DMS114 treated with DMSO at 0.1 percent for 48 hours (cell line): ENCODE measurements around the gene OVOL3.

Experiments used
- DNase-seq: peaks from one replicate; lab custom pipeline; 2025; ENCODE audit not compliant: unreplicated experiment; lab: John Stamatoyannopoulos, UW

The OVOL3 gene

DNA sequence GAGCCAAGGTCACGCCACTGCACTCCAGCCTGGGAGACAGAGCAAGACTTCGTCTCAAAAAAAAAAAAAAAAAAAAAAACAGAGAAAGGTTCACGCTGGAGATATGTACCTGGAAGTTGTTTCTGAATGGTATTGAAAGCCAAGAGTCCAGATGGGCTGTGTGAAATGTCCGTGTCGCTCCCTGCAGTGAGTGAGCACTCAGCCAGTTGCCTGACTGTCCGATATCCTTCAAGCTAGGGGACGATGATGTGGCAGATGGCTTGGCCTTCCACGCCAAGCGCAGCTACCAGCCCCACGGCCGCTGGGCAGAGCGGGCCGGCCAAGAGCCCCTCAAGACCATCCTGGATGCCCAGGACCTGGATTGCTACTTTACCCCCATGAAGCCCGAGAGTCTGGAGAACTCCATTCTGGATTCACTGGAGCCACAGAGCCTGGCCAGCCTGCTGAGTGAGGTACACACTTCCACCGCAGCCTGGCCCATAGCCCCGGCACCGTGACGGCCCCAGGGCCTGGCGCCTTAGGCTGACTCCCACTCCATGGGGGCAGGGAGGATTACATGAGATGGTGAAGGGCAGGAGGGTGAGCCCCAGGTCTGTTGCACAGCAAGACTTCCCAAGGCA lies 11.7 kb upstream of the OVOL3 start:
- DNase-seq = no peak

DNA sequence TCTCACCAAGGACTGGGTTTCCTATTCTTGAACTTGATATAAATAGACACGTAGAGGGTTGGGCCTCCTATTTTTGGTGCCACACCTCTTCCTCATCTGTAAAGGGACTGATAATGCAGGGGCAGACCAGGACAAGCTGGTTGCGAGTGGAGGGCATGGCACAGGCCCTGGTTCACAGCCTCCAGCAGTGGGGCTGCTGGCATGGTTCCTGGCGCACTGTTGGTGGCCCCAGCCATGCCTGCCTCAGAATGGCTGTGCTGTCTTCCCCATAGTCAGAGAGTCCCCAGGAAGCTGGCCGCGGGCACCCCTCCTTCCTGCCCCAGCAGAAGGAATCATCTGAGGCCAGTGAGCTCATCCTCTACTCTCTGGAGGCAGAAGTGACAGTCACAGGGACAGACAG lies 10.5 kb upstream of the OVOL3 start:
- DNase-seq = no peak

DNA sequence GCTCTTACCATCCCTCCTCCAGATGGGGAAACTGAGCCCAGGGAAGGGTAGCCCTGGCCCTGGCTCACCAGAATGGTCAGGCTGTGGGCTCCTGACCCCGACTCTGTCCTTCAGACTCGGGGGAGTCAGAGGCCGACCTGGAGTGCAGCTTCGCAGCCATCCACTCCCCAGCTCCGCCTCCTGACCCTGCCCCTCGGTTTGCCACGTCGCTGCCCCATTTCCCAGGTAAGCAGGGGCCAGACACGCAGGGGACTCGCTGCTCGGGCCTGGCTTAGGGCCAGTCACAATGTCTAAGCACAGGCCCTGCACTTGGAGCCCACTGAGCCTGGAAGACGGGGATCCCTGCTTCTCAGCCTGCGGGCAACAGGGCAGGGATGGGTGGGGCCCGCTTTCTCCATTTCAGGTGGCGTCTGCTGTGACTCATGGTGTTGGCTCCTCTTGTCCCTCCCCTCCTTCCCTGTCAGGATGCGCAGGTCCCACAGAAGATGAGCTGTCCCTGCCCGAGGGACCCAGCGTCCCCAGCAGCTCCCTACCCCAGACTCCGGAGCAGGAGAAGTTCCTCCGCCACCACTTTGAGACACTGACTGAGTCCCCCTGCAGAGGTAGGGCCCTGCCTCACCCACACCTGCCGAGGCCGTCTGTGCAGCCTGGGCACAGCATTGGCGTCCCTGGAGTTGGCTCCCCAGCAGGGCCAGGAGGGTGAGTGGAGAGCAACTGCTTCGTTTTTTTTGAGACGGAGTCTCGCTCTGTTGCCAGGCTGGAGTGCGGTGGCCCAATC lies 9.2 kb upstream of the OVOL3 start:
- no peak for DNase-seq

DNA sequence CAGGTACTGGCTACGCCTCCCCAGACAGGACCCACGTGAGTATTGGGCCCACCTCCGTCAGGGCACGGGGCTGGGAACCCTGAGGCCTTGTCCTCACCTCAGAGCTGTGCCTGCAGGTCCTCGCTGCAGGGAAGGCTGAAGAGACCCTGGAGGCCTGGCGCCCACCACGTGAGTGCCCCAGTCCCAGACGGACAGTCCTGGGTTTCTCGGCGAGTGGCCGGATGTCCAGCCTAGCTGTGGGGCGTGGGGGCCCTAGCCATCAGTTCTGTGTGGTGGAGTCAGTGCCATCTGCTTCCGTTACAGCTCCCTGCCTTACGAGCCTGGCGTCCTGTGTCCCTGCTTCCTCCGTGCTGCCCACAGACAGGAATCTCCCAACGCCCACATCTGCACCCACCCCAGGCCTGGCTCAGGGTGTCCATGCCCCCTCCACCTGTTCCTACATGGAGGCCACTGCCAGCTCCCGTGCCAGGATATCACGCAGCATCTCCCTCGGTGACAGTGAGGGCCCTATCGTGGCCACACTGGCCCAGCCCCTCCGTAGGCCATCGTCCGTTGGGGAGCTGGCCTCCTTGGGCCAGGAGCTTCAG lies 7.8 kb upstream of the OVOL3 start:
- no peak for DNase-seq

DNA sequence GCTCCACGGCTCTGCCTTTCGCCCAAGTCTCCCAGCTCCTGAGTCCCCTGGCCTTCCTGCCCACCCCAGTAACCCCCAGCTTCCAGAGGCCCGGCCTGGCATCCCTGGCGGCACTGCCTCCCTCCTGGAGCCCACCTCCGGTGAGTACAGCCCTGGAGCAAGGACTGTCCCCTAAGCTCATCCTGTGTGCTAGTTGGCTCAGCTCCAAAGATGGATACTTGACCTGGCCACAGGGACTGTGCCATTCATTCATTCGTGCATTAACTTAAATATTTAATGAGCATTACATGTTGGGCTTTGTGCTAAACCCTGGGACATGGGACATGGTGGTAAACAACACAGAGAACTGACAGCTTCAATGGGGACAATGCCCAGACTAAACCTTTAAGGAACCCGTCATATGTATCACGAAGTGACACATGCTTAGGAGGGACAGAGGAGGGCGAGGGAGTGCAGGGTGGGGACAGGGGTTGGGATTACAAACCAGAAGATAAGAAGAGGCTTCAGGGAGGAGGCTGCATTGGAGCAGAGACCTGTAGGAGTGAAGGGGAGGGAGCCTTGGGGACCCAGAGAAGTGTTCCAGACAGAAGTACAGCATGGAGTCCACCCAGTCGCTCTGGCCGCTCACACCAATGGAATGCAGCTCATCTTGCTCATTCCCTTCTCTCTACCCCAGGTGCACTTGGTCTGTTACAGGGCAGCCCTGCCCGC lies 6.9 kb upstream of the OVOL3 start:
- DNase-seq = no peak

DNA sequence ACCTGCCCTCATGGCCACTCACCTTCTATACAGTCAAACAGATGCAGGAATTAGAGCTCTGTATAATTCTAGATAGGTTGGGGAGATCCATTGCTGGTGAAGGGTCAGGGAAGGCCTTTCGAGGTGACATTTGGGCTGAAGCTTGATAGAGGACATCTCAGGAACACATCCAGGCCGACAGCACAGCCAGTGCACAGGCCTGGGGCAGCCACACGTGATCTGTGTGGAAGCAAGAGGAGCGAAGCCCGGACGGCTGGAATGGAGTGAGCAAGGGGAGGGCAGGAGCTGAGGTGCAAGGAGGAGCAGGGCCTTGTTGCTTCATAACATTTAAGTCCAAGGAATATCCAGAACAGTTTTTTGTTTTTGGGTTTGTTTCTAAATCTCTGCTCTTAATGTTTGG lies 4.5 kb upstream of the OVOL3 start:
- no peak for DNase-seq

DNA sequence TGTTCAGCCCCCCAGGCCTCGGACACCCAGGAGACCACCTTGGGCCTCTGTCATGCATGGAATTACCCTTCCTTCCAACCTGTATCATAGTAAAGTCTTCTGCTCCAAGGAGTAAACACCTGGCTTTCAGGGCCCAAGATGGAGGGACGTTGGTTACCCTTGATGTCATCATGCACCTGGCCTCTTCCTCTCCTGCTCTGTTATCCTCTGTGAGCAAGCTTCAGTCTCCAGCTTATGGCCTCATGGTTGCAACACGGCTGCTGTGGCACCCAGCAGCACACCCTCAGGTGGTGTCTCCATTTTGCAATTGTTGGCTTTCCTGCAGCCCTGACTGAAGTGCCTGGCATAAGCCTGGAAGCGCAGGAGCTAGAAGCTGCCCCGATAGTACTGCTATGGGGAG lies 4.0 kb upstream of the OVOL3 start:
- no peak for DNase-seq

DNA sequence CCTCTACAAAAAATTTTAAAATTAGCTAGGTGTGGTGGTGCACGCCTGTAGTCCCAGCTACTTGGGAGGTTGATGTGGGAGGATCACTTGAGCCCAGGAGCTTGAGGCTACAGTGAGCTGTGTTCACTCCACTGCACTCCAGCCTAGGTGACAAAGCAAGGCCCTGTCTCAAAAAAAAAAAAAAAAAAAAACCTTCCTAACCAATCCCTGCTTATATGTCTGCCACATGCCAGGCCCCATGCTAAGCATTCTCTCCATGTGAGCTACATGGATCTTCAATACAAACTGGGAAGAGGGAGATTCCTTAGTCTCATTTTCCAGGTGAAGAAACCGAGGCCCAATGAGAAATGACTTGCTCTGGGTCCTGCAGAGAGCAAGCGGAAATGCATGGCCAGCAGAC lies 2.3 kb upstream of the OVOL3 start:
- DNase-seq = no peak

DNA sequence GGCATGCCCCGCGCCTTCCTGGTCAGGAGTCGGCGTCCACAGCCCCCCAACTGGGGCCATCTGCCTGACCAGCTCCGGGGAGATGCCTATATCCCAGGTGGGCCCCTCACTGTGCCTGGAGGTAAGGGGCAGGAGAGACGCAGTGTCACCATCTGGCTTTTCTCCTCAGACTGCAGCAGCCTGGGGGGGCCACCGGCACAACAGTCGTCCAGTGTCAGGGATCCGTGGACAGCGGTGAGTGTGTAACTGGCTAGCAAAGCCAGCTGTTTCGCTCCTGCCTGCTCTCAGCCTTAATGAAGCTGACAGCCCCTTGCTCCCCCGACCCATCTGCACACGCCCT lies 227 bp downstream of the OVOL3 start:
- DNase-seq = no peak

DNA sequence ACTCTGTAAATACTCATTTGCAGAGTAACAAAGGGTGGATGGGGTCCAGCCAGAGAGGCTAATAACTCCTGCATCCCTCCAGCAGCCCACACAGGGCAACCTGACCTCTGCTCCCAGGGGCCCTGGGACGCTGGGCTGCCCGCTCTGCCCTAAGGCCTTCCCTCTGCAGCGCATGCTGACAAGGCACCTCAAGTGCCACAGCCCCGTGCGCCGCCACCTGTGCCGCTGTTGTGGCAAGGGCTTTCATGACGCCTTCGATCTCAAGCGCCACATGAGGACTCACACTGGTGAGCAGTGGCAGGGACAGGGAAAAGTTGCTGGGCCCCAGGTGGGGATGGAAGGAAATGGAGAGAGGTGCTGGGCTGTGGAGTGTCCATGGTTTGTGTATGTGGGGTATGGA lies 1.7 kb downstream of the OVOL3 start:
- no peak for DNase-seq

DNA sequence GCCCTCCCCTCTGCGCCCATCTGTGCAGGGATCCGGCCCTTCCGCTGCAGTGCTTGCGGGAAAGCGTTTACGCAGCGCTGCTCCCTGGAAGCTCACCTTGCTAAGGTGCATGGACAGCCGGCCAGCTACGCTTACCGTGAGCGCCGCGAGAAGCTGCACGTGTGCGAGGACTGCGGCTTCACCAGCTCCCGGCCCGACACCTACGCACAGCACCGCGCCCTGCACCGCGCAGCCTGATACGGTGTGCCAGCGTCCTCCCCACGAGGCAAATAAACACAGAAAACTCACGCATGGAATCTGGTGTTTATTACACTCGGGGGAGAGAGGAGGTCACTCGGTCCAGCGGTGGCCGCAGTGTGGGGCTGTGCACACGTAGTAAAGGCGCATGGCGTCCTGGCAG lies 2.5 kb downstream of the OVOL3 start:
- no peak for DNase-seq

DNA sequence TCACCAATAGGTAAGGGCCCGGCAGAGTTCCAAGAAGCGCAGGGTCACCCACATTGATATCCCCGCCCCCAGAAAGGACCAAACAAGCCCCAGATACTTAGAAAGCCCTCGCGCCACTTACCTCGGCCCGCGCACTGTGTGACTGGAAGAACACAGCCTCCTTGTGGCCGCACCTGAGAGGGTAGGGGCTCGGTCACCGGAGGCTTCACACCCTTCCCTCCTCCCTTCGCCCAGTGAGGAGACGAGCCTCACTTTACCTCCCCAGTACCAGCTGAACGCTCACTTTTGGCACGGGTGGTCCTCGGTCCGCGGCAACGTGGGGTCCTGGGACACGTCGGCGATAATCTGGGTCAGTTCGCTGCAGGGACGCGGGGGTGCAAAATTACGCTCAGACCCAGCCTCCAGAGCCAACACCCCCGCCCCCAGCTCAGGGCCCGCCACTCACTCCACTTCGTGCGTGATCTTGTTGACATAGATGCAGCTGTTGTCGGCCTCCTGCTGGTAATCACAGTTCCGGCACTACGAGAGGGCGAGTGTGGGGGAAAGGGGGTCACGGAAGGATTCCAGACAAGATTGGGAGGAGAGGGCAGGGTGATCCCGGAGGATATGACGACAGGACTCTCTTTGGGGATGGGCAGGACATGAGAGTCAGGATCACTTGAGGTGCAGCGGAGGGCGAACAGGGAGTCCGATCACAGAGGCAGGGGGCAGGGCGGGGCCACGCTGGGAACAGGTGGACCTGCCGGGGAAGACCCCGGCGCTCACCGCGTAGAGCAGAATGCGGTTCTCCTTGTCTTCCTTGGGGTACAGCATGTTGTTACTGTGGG lies 3.2 kb downstream of the OVOL3 start:
- no peak for DNase-seq

DNA sequence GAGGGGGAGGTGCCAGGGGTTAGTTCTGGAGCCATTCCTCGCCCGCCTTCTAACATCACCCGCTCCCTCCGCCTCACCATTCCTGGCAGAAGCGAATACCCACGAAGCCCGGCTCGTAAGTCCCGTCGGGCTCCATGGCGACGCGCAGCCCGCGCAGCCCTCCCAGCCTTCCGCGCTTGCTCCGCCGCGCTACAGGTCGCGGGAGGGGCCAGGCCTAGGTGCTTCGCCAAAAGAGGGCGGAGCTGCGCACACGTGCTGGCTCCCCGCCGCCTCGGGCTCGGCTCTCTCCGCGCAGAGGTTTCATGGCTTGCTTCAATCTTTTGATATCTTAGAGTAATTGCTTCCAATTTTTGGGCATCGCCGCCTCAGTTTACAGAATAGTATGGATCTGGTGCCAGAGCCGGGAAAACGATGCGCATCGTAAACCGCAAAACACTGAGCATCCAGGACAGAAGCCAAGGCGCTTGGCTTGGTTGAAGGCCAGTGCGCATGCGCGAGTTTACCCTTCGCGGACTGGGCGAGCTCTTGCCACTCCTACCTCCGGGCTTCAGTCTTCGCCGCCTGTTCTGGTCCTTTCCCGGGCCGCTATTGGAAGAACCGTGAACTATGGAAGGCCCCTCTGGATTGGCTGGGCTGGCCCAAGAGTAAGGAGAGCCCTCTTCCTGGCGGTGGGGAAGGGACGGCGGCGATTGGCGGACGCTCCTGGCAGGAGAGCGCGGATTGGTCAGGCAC lies 3.9 kb downstream of the OVOL3 start, which contains the start of gene POLR2I:
TSS of gene POLR2I (minus strand) at position 155 of the 732 bp plus-strand sequence. CDS start at position 136, 19 bp downstream.
- DNase-seq = peak; percentile 99

DNA sequence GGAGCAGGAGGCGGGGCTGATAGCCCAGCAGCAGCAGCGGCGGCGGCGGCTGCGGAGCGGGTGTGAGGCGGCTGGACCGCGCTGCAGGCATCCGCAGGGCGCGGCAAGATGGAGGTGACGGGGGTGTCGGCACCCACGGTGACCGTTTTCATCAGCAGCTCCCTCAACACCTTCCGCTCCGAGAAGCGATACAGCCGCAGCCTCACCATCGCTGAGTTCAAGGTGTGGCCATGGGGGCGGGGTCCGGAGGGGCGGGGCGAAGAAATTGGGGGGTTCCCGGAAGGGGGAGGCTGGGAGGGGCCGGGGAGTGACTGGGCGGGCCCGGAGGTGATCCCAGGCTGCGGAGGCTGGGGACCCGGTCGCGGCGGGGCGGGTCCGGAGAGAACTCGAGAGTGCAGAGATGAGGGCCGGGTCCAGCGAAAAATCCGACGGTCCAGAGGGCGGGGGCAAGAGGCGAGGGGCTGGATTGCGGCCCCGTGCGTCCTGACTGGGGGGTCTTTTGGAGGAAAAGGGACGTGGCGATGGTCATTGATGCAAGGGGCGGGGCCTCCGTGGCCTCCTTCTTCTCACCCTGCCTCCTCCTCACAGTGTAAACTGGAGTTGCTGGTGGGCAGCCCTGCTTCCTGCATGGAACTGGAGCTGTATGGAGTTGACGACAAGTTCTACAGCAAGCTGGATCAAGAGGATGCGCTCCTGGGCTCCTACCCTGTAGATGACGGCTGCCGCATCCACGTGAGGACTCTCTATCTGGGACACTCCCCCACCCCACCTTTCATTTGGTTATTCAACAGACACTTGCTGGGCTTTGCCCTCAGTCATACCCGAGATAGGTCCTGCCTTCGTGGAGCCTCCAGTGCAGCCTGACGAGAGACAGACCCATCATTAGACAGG lies 4.8 kb downstream of the OVOL3 start, which contains the start of gene TBCB:
TSS of gene TBCB (plus strand) at position 16 of the 891 bp plus-strand sequence. CDS start at position 109, 93 bp downstream.
- DNase-seq = no peak

DNA sequence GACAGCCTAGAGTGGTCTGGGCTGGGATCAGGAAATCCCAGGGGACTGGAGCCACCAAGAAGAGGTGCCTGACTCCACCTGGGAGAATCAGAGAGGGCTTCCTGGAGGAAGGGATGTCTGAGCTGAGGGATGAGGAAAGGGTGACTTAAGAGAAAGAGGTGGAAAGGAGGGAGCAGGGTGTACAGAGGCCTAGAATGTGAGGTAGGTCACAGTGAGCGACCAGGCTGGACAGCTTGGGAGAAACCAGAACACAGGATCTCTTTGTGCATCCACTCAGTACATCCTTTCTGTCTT lies 5.3 kb downstream of the OVOL3 start:
- no peak for DNase-seq

DNA sequence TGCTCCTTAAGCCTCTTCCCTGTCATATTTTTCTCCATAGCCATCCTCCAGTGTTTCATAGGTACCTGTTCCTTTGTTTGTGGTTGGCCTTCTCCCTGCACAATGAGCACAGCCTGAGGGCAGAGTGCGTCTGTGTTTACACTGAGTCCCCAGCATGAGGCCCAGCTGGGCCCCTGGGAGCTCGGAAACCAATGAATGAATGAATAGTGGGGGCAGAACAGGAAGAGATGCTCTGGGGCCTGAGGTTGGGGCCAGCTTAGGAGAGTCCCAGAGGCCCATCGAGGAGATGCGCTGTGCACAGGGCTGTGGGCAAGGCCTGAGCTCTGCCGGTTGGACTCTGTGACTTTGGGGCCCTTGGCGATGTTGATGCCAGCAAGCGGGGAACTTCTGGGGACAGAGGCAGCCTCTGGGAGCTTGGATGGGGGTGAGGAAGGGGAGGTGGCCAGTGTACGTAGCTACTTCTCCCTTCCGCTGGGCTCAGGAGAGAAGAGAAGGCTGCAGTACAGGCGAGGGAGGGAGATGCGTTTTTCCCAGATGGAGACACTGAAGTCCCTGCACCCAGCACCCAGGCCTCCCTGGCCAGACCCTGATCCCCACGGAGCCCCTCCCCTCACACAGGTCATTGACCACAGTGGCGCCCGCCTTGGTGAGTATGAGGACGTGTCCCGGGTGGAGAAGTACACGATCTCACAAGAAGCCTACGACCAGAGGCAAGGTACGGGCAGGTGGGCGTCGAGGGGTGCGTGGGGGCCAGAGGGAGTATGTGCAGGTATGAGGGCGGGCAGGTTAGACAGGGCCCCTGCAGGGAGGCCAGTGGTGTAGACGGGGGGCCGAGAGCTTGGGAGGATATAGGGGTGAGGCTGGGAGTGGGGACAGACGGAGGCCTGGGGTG lies 9.4 kb downstream of the OVOL3 start:
- no peak for DNase-seq

DNA sequence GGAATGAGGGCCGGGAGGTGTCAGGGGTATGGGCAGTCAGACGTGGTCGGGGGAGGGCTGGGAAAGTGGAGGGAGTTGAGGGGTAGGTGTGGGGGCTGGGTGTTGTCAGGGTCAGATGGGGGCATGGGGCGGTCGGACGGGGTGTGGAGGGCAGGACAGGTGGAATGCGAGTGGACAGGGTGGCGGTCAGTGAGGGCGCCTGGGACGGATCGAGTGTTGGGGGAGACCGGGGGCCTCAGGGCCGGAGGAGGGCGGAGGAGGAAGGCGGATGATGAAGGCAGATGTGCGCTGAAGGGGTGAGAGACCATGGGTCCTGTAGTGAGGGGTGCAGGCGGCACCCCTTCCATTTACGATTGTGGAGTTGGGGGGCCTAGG lies 10.0 kb downstream of the OVOL3 start:
- DNase-seq = no peak

DNA sequence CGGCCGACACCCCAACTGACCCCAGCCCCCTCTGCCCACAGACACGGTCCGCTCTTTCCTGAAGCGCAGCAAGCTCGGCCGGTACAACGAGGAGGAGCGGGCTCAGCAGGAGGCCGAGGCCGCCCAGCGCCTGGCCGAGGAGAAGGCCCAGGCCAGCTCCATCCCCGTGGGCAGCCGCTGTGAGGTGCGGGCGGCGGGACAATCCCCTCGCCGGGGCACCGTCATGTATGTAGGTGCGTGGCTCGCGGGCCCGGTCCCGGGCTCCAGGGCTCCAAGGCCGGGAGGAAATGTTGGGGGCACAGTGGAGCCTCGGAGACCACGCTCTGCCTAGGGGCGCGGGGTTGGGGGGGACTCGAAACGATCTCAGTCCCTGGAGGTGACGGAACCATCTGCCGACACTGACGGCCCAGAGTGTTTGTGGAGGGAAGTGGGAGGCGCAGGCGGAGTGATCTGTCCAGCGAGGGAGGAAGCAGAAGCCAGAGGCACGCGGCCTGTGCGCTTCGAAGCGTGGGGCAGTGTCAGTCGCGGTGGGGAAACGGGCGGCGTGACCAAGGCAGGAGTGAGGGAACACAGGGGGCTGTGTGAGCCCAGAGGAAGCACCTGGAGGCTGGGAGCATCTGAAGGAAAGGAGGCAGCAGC lies 10.7 kb downstream of the OVOL3 start:
- DNase-seq = no peak
